GM12878 (cell line): Measurements from ENCODE around the gene ZNF410. TPM values are rescaled to one million over a fixed set of nuclear protein-coding genes. Genes with fewer than 3 reads are reported as not detected.

Experiments
- ATAC-seq: fragments of 200-7000 bp; cut with Tn5 transposase; 3 replicates; pipeline ENCODE4 v1.9.1; 2020; ENCODE audit warnings: mild to moderate bottlenecking, moderate library complexity
- BruUV-seq: library from RNA; stranded (reverse); fragments of 400-500 nt; replicated peaks from 2 replicates; lab custom pipeline; 2021; lab: Mats Ljungman, UMichigan
- CTCF ChIA-PET: fragments of 300-600 bp; sonication (Branson Sonifier 250); formaldehyde crosslinking; extraction: SDS; loops from one replicate; lab custom pipeline; 2021; ENCODE audit warnings: inconsistent platforms; lab: Yijun Ruan, JAX
- POLR2A ChIA-PET: fragments of 350-600 bp; formaldehyde crosslinking; extraction: SDS; loops from one replicate; lab custom pipeline; 2021; ENCODE audit warnings: inconsistent platforms; lab: Charles Lee
- RAD21 ChIA-PET: fragments of 300-600 bp; sonication (Branson Sonifier 250); formaldehyde crosslinking; loops from one replicate; lab custom pipeline; 2023; ENCODE audit warnings: antibody characterized with exemption; ENCODE audit not compliant: unreplicated experiment; lab: Charles Lee
- SMC1A ChIA-PET: fragments of 300-600 bp; sonication (Branson Sonifier 250); formaldehyde crosslinking; loops from one replicate; lab custom pipeline; 2023; ENCODE audit not compliant: unreplicated experiment, uncharacterized antibody; lab: Charles Lee
- DNase-seq: peaks from one replicate; pipeline ENCODE4 v3.0.0-alpha.2; 2011; ENCODE audit warnings: low read depth, low spot score
- FAIRE-seq: peaks from 3 replicates; lab custom pipeline; 2011; peaks lifted over from hg19 to GRCh38; lab: Jason Lieb, UNC
- H2AFZ ChIP-seq: 2 replicates; pipeline ENCODE4 v1.6.0; 2011; ENCODE audit warnings: low read depth, low read length, control low read depth; ENCODE audit not compliant: control insufficient read depth
- H3K27ac ChIP-seq: 2 replicates; pipeline ENCODE4 v1.5.1; 2011; ENCODE audit warnings: control low read depth; ENCODE audit not compliant: control insufficient read depth, insufficient read depth
- H3K27me3 ChIP-seq, 2 experiments: replicated peaks in 1 of 2; 2 replicates each; pipeline versions ENCODE4 v1.6.0 to v1.6.1; 2011; ENCODE audit warnings: low read length in 1 of 2; ENCODE audit not compliant: control insufficient read depth in 2 of 2, insufficient read depth in 2 of 2
- H3K36me3 ChIP-seq, 2 experiments: 2 replicates each; pipeline ENCODE4 v1.5.1; 2011; ENCODE audit warnings: low read length in 1 of 2; ENCODE audit not compliant: control insufficient read depth in 2 of 2, insufficient read depth in 2 of 2
- H3K4me1 ChIP-seq: 2 replicates; pipeline ENCODE4 v1.6.1; 2011; ENCODE audit warnings: mild to moderate bottlenecking, low read length, moderate library complexity, mixed read lengths; ENCODE audit not compliant: control insufficient read depth, insufficient read depth
- H3K4me2 ChIP-seq: 2 replicates; pipeline ENCODE4 v1.6.0; 2011; ENCODE audit warnings: control low read depth; ENCODE audit not compliant: control insufficient read depth, insufficient read depth
- H3K4me3 ChIP-seq: fragments of 200-600 bp; sonication (generic); 2 replicates; pipeline ENCODE4 v1.5.1; 2016
- H3K79me2 ChIP-seq: 2 replicates; pipeline ENCODE4 v1.6.0; 2011; ENCODE audit warnings: low read length; ENCODE audit not compliant: control insufficient read depth, insufficient read depth
- H3K9ac ChIP-seq: 2 replicates; pipeline ENCODE4 v1.8.0; 2011; ENCODE audit warnings: low read length, control low read depth, mixed read lengths; ENCODE audit not compliant: control insufficient read depth, insufficient read depth
- H3K9me3 ChIP-seq: replicated peaks from 3 replicates; pipeline ENCODE4 v1.5.1; 2011; ENCODE audit warnings: mild to moderate bottlenecking, low read length; ENCODE audit not compliant: control insufficient read depth, insufficient read depth
- H4K20me1 ChIP-seq: 2 replicates; pipeline ENCODE4 v1.6.0; 2011; ENCODE audit not compliant: control insufficient read depth, insufficient read depth
- BCL3 ChIP-seq: IDR thresholded peaks from 2 replicates; pipeline ENCODE4 v1.6.1; 2011; ENCODE audit warnings: borderline replicate concordance, low read depth, mild to moderate bottlenecking, moderate library complexity, low read length; ENCODE audit not compliant: insufficient read depth, poor library complexity, severe bottlenecking
- BRCA1 ChIP-seq: IDR thresholded peaks from 2 replicates; pipeline ENCODE4 v1.6.1; 2011; ENCODE audit warnings: low read depth, low read length, improper control_type of control experiment
- CBFB ChIP-seq: IDR thresholded peaks from 2 replicates; pipeline ENCODE4 v1.6.1; 2016; ENCODE audit warnings: antibody characterized with exemption, low read depth
- EP300 ChIP-seq, 2 experiments: fragments of 150-350 bp in 1 of 2; IDR thresholded peaks; 2 replicates each; pipeline ENCODE4 v1.6.1; 2011 to 2012; ENCODE audit warnings: low read depth in 2 of 2, low read length in 2 of 2, borderline replicate concordance in 1 of 2, improper control_type of control experiment in 1 of 2, inconsistent platforms in 1 of 2; ENCODE audit not compliant: control insufficient read depth in 1 of 2
- IRF5 ChIP-seq: fragments of 450-650 bp; IDR thresholded peaks from 2 replicates; pipeline ENCODE4 v1.6.1; 2017; ENCODE audit warnings: borderline replicate concordance
- NKRF ChIP-seq: fragments of 450-650 bp; conservative IDR thresholded peaks from 2 replicates; pipeline ENCODE4 v1.6.1; 2017; ENCODE audit warnings: mild to moderate bottlenecking, moderate library complexity
- PRDM15 ChIP-seq: fragments of 450-650 bp; formaldehyde crosslinking; IDR thresholded peaks from 2 replicates; pipeline ENCODE4 v1.4.0; 2020; ENCODE audit warnings: mild to moderate bottlenecking, moderate library complexity
- SMAD1 ChIP-seq: fragments of 450-650 bp; IDR thresholded peaks from 2 replicates; pipeline ENCODE4 v1.6.1; 2018; ENCODE audit warnings: mild to moderate bottlenecking, low read depth; ENCODE audit not compliant: partially characterized antibody
- SMAD5 ChIP-seq: IDR thresholded peaks from 2 replicates; pipeline ENCODE4 v1.6.1; 2016; ENCODE audit warnings: antibody characterized with exemption, low read depth
- STAT1 ChIP-seq: fragments of 450-650 bp; conservative IDR thresholded peaks from 2 replicates; pipeline ENCODE4 v1.6.1; 2014; ENCODE audit warnings: antibody characterized with exemption, mild to moderate bottlenecking
- STAT3 ChIP-seq: IDR thresholded peaks from 2 replicates; pipeline ENCODE4 v1.6.1; 2011; ENCODE audit warnings: low read depth, low read length, improper control_type of control experiment
- SUZ12 ChIP-seq: fragments of 200-600 bp; sonication (generic); IDR thresholded peaks from one replicate; pipeline ENCODE4 v1.6.1; 2018; ENCODE audit warnings: antibody characterized with exemption, mild to moderate bottlenecking; ENCODE audit not compliant: unreplicated experiment
- TBL1XR1 ChIP-seq: IDR thresholded peaks from 2 replicates; pipeline ENCODE4 v1.6.1; 2012; ENCODE audit warnings: low read depth, low read length, improper control_type of control experiment
- TCF3 ChIP-seq: IDR thresholded peaks from 2 replicates; pipeline ENCODE4 v1.6.1; 2012; ENCODE audit warnings: low read depth, mild to moderate bottlenecking, low read length, borderline replicate concordance; ENCODE audit not compliant: insufficient read depth
- WGBS: methylation state at CpG from one replicate; pipeline ENCODE4 v1.1.6; 2016; ENCODE audit warnings: low lambda C conversion rate; ENCODE audit not compliant: insufficient replicate concordance, insufficient coverage; ENCODE audit errors: missing lambda C conversion rate; 5-methylcytosine and 5-hydroxymethylcytosine counted together
- in situ Hi-C: fragments of 300-500 bp; cut with MboI; formaldehyde crosslinking; loops from 9 replicates; pipeline ENCODE4 v1.14.3; 2018; ENCODE audit warnings: mixed read lengths
- intact Hi-C: fragments of 100-400 bp; cut with micrococcal nuclease; formaldehyde crosslinking; loops from one replicate; pipeline ENCODE4 v1.14.2; 2022; ENCODE audit not compliant: unreplicated experiment
- polyA plus RNA-seq, 11 experiments: library from polyadenylated mRNA; depleted of rRNA in 4 of 11; unstranded in 6 of 11; stranded (reverse) in 5 of 11; fragments of >200 nt; fragmentation: Nextera tagmentation in 4 of 11; fragmentation: Illumina TruSeq in 1 of 11; extraction: Ambion mirVana in 4 of 11; extraction: Trizol in 1 of 11; gene quantifications; 1 replicate in 1 of 11; 2 replicates in 10 of 11; pipeline versions ENCODE4 v1.2.1 to v1.2.3, GENCODE V29; 2011 to 2016; ENCODE audit warnings: inconsistent platforms in 2 of 11, missing spikeins in 2 of 11, low read depth in 1 of 11
- total RNA-seq, 4 experiments: library from RNA; depleted of rRNA in 3 of 4; stranded (reverse); fragments of >200 nt in 3 of 4; fragmentation: Illumina TruSeq in 1 of 4; extraction: Trizol in 1 of 4; gene quantifications; 2 replicates each; pipeline versions ENCODE4 v1.2.1 to v1.2.3, GENCODE V29; 2013 to 2021

ZNF410 gene
- total and polyA plus RNA-seq, 10 of the 15 experiments (the other 5 are each of a cell fraction or from before 2014, with no cell fraction given) = 31.2 to 56.6 (median 47.7) TPM

- RAD21 ChIA-PET = no interaction called here
- no peak overlapping the region for H3K4me3 ChIP-seq
- H4K20me1 ChIP-seq = no peaks in the 10 kb centered on the region
- SMC1A ChIA-PET = no interaction called here
- H3K9ac ChIP-seq = no peak overlapping the region
- no peaks in the 10 kb centered on the region for H3K27me3 ChIP-seq
- DNase-seq (no peak), FAIRE-seq (no peak), ATAC-seq (no peak)
- BruUV-seq = no TSS peak
- no peaks in the 10 kb centered on the region for H3K9me3 ChIP-seq
- CTCF ChIA-PET = interaction anchor here (1.1 kb wide), 1 partner anchor 47 kb away, joined by 3 read pairs; no protein-coding TSS in a partner anchor
- POLR2A ChIA-PET = no interaction called here
- no peaks in the 10 kb centered on the region for H3K79me2 ChIP-seq
- no peaks in the 10 kb centered on the region for H3K4me1 ChIP-seq
- in situ Hi-C loops = no loop called here
- H3K27ac ChIP-seq = no peak overlapping the region
- intact Hi-C loops = no loop called here
- H2AFZ ChIP-seq = no peak overlapping the region
- H3K36me3 ChIP-seq = peaks cover 0 to 10% of the 10 kb centered on the region in 2 experiments; a peak in 2 of 4 replicates
- H3K4me2 ChIP-seq = no peak overlapping the region
- WGBS = 89% methylated on average over 6 of the region's 6 CpGs
- no peak for TF ChIP-seq SMAD5
- no peak for TF ChIP-seq BRCA1
- TF ChIP-seq STAT3 = no peak
- no peak for TF ChIP-seq IRF5
- no peak for TF ChIP-seq PRDM15 (CRISPR knock-in tag)
- TF ChIP-seq NKRF = no peak
- TF ChIP-seq SMAD1 = no peak
- TF ChIP-seq CBFB = no peak
- TF ChIP-seq STAT1 = no peak
- no peak for TF ChIP-seq EP300 (IDR thresholded peaks at IDR 0.05; ENCODE audit: borderline replicate concordance in 1 of 2, control insufficient read depth in 1 of 2, low read depth in 2 of 2, low read length in 2 of 2)
- no peak for TF ChIP-seq TCF3
- no peak for TF ChIP-seq BCL3
- no peak for TF ChIP-seq TBL1XR1
- TF ChIP-seq SUZ12 = no peak
Measured at GRCh38 chr14:73976125-73976524, 89.5 kb downstream of the ZNF410 start.
